NAMALWA (cell line): ENCODE results near the gene FGB.
"Not testable (repeated sequence)": the region's sequence is repeated elsewhere in the genome, so short reads cannot be mapped to it uniquely, and the experiment has no call there.

Experiments used
- DNase-seq: peaks from one replicate; pipeline ENCODE4 v3.0.0-alpha.2; 2015; ENCODE audit warnings: low spot score

The FGB gene

GRCh38 chr4:154566639-154567204 lies 3.9 kb downstream of the FGB start:
- DNase-seq: no peak

- DNase-seq: no peak
Observed at GRCh38 chr4:154569028-154569427, 6.2 kb downstream of the FGB start.

- DNase-seq: no peak
Observed at GRCh38 chr4:154569584-154569983, 6.8 kb downstream of the FGB start.

- no peak for DNase-seq
Observed at GRCh38 chr4:154573190-154573870, 10.5 kb downstream of the FGB start.

GRCh38 chr4:154574311-154574710 lies 11.5 kb downstream of the FGB start:
- no peak for DNase-seq

- no peak for DNase-seq
Observed at GRCh38 chr4:154577324-154577723, 14.5 kb downstream of the FGB start.

GRCh38 chr4:154578919-154579318 lies 16.1 kb downstream of the FGB start:
- no peak for DNase-seq

- no peak for DNase-seq
Observed at GRCh38 chr4:154579927-154580326, 17.1 kb downstream of the FGB start.

GRCh38 chr4:154582723-154583122 lies 19.9 kb downstream of the FGB start:
- DNase-seq: no peak

GRCh38 chr4:154583230-154583629 lies 20.4 kb downstream of the FGB start:
- no peak for DNase-seq

GRCh38 chr4:154583677-154584076 lies 20.9 kb downstream of the FGB start:
- DNase-seq: no peak

- DNase-seq: no peak
Observed at GRCh38 chr4:154584259-154584658, 21.4 kb downstream of the FGB start.

- DNase-seq: no peak
Observed at GRCh38 chr4:154585369-154586018, 22.7 kb downstream of the FGB start.

GRCh38 chr4:154586296-154587033 lies 23.7 kb downstream of the FGB start:
- DNase-seq: no peak

GRCh38 chr4:154588198-154588597 lies 25.4 kb downstream of the FGB start:
- no peak for DNase-seq

- DNase-seq: no peak
Observed at GRCh38 chr4:154589296-154590197, 26.7 kb downstream of the FGB start.

- no peak for DNase-seq
Observed at GRCh38 chr4:154590329-154591006, 27.7 kb downstream of the FGB start, which contains the start of gene FGA. Gene FGA, minus strand, starts transcription at chr4:154590742. Its CDS starts 55 bp downstream, at chr4:154590687.

- DNase-seq: no peak
Observed at GRCh38 chr4:154591890-154592289, 29.1 kb downstream of the FGB start.

- no peak for DNase-seq
Observed at GRCh38 chr4:154593868-154594267, 31.1 kb downstream of the FGB start.

GRCh38 chr4:154594343-154594742 lies 31.5 kb downstream of the FGB start:
- not testable (repeated sequence) for DNase-seq

GRCh38 chr4:154595807-154596206 lies 33.0 kb downstream of the FGB start:
- DNase-seq: no peak
